Muscle of leg (tissue), 9 donors: ENCODE data around the gene MYO18A. TPM values are rescaled to one million over a fixed set of nuclear protein-coding genes. Genes with fewer than 3 reads are reported as not detected.

ENCODE experiments used
- polyA plus RNA-seq, 8 donors: library from polyadenylated mRNA; unstranded; fragments of 120-200 nt; gene quantifications; one replicate each; pipeline versions ENCODE4 v1.2.1 to v1.2.3, GENCODE V29; 2013; ENCODE audit warnings: inconsistent platforms in 1 of 8, low replicate concordance in 1 of 8; ENCODE audit not compliant: insufficient read length in 8 of 8, insufficient read depth in 1 of 8
- total RNA-seq: library from RNA; stranded (reverse); fragments of 120-200 nt; gene quantifications from one replicate; pipeline ENCODE4 v1.2.4, GENCODE V29; 2013

Gene MYO18A
- total and polyA plus RNA-seq, 9 donors = 157 to 309 (median 205) TPM

Other genes with a start within 250 kb of the MYO18A start
- 16.5 TPM for gene PHF12, start 228.9 kb downstream of the MYO18A start, total RNA-seq
- 10 to 100 TPM; 22.6 to 37.1 (median 33.6) TPM for gene PHF12, start 228.9 kb downstream of the MYO18A start, polyA plus RNA-seq
- 0.04 TPM for gene SEZ6, start 174.4 kb downstream of the MYO18A start, total RNA-seq
- gene SEZ6, start 174.4 kb downstream of the MYO18A start, polyA plus RNA-seq = under 1 TPM; 0.09 to 0.44 (median 0.30) TPM
- gene PIPOX, start 137.3 kb downstream of the MYO18A start, total RNA-seq = 1.6 TPM
- 1 to 10 TPM in 7 of 8 donors, under 1 TPM in 1; 0.79 to 5.8 (median 1.5) TPM for gene PIPOX, start 137.3 kb downstream of the MYO18A start, polyA plus RNA-seq
- gene CRYBA1, start 66.5 kb upstream of the MYO18A start, total RNA-seq = not detected
- gene CRYBA1, start 66.5 kb upstream of the MYO18A start, polyA plus RNA-seq = not detected
- 32.1 TPM for gene NUFIP2, start 113.8 kb upstream of the MYO18A start, total RNA-seq
- 10 to 100 TPM; 17.4 to 35.1 (median 26.9) TPM for gene NUFIP2, start 113.8 kb upstream of the MYO18A start, polyA plus RNA-seq
- 35.0 TPM for gene TAOK1, start 210.0 kb upstream of the MYO18A start, total RNA-seq
- gene TAOK1, start 210.0 kb upstream of the MYO18A start, polyA plus RNA-seq = 10 to 100 TPM; 15.6 to 36.2 (median 30.9) TPM